Type B pancreatic cell (in vitro differentiated cells): Measurements from ENCODE around the gene MPP4. TPM values are rescaled to one million over a fixed set of nuclear protein-coding genes. Genes with fewer than 3 reads are reported as not detected.

Experiments used
- DNase-seq: peaks from one replicate; pipeline ENCODE4 v3.0.0; 2021; ENCODE audit warnings: mixed read lengths; ENCODE audit not compliant: unreplicated experiment; ENCODE audit errors: extremely low spot score
- H3K27ac Mint-ChIP-seq: 2 replicates; pipeline ENCODE4 v1.8.0; 2021; ENCODE audit warnings: mild to moderate bottlenecking, mixed read lengths
- H3K27me3 Mint-ChIP-seq: 2 replicates; pipeline ENCODE4 v1.8.0; 2021; ENCODE audit warnings: mixed read lengths
- H3K36me3 Mint-ChIP-seq: 2 replicates; pipeline ENCODE4 v1.8.0; 2021; ENCODE audit warnings: mixed read lengths
- H3K4me1 Mint-ChIP-seq: one replicate; pipeline ENCODE4 v1.8.0; 2021; ENCODE audit warnings: mixed read lengths; ENCODE audit not compliant: unreplicated experiment
- H3K4me3 Mint-ChIP-seq: 2 replicates; pipeline ENCODE4 v1.8.0; 2021; ENCODE audit warnings: mild to moderate bottlenecking, mixed read lengths
- H3K9me3 Mint-ChIP-seq: 2 replicates; pipeline ENCODE4 v1.8.0; 2021; ENCODE audit warnings: mixed read lengths
- CTCF ChIP-seq: fragments of 200-600 bp; sonication (generic); conservative IDR thresholded peaks from 2 replicates; pipeline ENCODE4 v1.5.0; 2021; ENCODE audit warnings: antibody characterized with exemption, mild to moderate bottlenecking
- total RNA-seq: library from RNA; stranded (reverse); gene quantifications from 2 replicates; pipeline ENCODE4 v1.2.1, GENCODE V29; 2021; ENCODE audit warnings: low replicate concordance

Gene MPP4
- total RNA-seq, 1 donor from 2014 or later = 0.46 TPM

GRCh38 chr2:201730651-201731285 is 32.3 kb upstream of the MPP4 start:
- H3K4me3 Mint-ChIP-seq = no peak overlapping the region
- peaks cover 6% of the 10 kb centered on the region for H3K4me1 Mint-ChIP-seq
- peaks cover 42% of the 10 kb centered on the region for H3K36me3 Mint-ChIP-seq

GRCh38 chr2:201715459-201715858 is 17.0 kb upstream of the MPP4 start:
- H3K36me3 Mint-ChIP-seq = peaks cover 32% of the 10 kb centered on the region

More at GRCh38 chr2:201730651-201731285, 32.3 kb upstream of the MPP4 start:
- Mint-ChIP-seq H3K27me3 (no peaks in the 10 kb centered on the region), H3K9me3 (no peaks in the 10 kb centered on the region), H3K27ac (no peak overlapping the region)
- DNase-seq = no peak
- TF ChIP-seq CTCF = no peak

GRCh38 chr2:201712726-201713125 is 14.3 kb upstream of the MPP4 start:
- no peak for DNase-seq
- H3K4me3 Mint-ChIP-seq = no peak overlapping the region
- no peaks in the 10 kb centered on the region for H3K9me3 Mint-ChIP-seq
- H3K4me1 Mint-ChIP-seq = no peaks in the 10 kb centered on the region
- H3K36me3 Mint-ChIP-seq = peaks cover 25% of the 10 kb centered on the region
- no peaks in the 10 kb centered on the region for H3K27me3 Mint-ChIP-seq
- H3K27ac Mint-ChIP-seq = no peak overlapping the region
- TF ChIP-seq CTCF = no peak

More at GRCh38 chr2:201715459-201715858, 17.0 kb upstream of the MPP4 start:
- Mint-ChIP-seq H3K27me3 (no peaks in the 10 kb centered on the region), H3K27ac (no peak overlapping the region), H3K9me3 (no peaks in the 10 kb centered on the region), H3K4me1 (no peaks in the 10 kb centered on the region), H3K4me3 (no peak overlapping the region)
- DNase-seq = no peak
- no peak for TF ChIP-seq CTCF

GRCh38 chr2:201709747-201710146 is 11.3 kb upstream of the MPP4 start:
- Mint-ChIP-seq H3K27me3 (no peaks in the 10 kb centered on the region), H3K9me3 (no peaks in the 10 kb centered on the region), H3K4me1 (no peaks in the 10 kb centered on the region), H3K4me3 (no peak overlapping the region), H3K27ac (no peak overlapping the region), H3K36me3 (peaks cover 19% of the 10 kb centered on the region)
- TF ChIP-seq CTCF = no peak
- DNase-seq = no peak

GRCh38 chr2:201709049-201709448 is 10.6 kb upstream of the MPP4 start:
- no peak for TF ChIP-seq CTCF
- Mint-ChIP-seq H3K27ac (no peak overlapping the region), H3K4me3 (no peak overlapping the region), H3K9me3 (no peaks in the 10 kb centered on the region), H3K27me3 (no peaks in the 10 kb centered on the region), H3K4me1 (no peaks in the 10 kb centered on the region), H3K36me3 (peaks cover 26% of the 10 kb centered on the region)
- DNase-seq = no peak
